ENCODE measurements around the gene ERV3-1.
"Not testable (repeated sequence)": the region's sequence is repeated elsewhere in the genome, so short reads cannot be mapped to it uniquely, and the experiment has no call there.

GRCh38 chr7:65009881-65010280 lies 3.4 kb upstream of the ERV3-1 start:
- TF ChIP-seq POLR2AphosphoS5, CTCF, POLR2A (IDR thresholded peaks at IDR 0.05): not testable (repeated sequence)
